KBM-7 (cell line): ENCODE measurements around the gene MMP10.
A peak's percentile ranks its signal among the peaks of the same experiment; 100 is the strongest.

Experiments
- DNase-seq: peaks from one replicate; pipeline ENCODE4 v3.0.0-alpha.2; 2015
- in situ Hi-C: fragments of 300-500 bp; cut with MboI; formaldehyde crosslinking; loops from 2 replicates; pipeline ENCODE4 v1.14.3; 2020; ENCODE audit warnings: low sequenced_read_pairs, low pct_unique_long_range_greater_than_20kb, mixed read lengths

Gene MMP10

DNA sequence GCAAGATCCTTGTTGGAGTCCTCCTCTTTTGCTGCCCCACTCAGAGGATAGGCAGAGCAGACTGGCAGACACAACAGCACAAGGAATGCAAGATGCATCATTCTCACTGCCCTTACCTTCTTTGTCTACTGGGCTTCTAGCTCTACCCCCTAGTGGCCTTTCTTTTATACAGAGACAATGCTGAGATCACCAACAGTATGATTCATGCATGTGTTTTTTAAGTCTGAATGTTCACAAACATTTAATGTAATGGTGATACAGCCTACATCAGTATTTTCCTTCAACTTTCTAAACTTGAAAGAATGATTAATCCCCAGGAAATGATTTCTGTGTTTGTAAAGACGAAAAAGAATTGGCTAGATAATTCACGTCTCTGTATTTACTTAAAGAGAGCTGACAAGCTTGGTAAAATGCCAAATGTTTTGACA lies at the start of gene MMP10:
Gene MMP10 (minus strand): TSS at position 138 of the 428 bp plus-strand sequence. CDS start 37 bp downstream, at position 101.
- in situ Hi-C loops, result no loop called here

GRCh38 chr11:102829316-102830000 lies 49.0 kb upstream of the MMP10 start:
- DNase-seq, result no peak
- in situ Hi-C loops, result no loop called here

More for the DNA sequence above, at the start of gene MMP10:
- no peak for DNase-seq

- in situ Hi-C loops, result no loop called here
Measured at GRCh38 chr11:102824556-102824955, 44.1 kb upstream of the MMP10 start.

DNA sequence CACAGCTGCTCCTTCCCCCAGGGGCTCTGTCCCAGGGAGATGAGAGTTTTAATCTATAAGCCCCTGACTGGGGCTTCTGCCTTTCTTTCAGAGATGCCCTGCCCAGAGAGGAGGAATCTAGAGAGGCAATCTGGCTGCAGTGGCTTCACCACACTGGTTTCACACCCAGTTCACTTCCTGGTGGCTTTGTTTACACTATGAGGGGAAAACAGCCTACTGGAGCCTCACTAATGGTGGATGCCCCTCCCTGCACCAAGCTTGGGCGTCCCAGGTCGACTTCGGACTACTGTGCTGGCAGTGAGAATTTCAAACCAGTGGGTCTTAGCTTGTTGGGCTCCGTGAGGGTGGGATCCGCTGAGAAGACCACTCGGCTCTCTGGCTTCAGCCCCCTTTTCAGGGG lies 39.1 kb upstream of the MMP10 start:
- in situ Hi-C loops, result no loop called here
- no peak for DNase-seq

More at GRCh38 chr11:102824556-102824955, 44.1 kb upstream of the MMP10 start:
- no peak for DNase-seq

GRCh38 chr11:102813484-102813883 lies 33.1 kb upstream of the MMP10 start:
- no peak for DNase-seq
- in situ Hi-C loops, result no loop called here

GRCh38 chr11:102812188-102812587 lies 31.8 kb upstream of the MMP10 start:
- in situ Hi-C loops, result no loop called here
- no peak for DNase-seq

DNA sequence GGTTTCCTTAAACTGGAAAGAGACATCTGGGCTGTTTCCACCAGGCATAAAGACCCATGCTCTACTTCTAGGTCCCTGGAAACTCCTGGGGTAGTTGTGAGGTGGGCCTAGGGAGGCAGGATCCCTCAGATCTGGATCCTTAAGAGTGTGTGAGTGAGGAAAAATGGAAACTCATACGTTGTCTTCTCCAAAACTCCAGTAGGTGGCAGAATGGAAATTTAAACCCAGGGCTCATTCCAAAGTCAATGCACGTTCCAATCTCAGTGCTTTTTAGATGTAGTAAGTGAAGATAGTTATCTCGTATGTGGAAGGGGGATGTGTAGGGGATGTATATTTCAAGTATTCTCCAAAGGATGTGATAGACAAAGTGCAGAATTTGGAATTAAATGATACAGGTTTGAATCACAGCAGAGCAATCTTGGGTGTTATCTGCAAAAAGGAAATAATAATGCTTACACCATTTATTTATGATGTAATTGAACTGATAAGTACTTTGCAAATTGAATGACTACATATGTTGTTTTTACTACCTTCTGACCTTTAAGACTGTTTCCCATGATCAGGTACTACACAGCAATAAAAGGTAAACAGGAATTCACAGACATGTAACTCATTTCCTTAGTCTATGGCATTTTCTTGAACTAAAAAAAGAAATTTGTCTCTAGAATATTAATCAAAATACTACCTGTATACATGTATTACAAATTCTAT lies 30.7 kb upstream of the MMP10 start:
- DNase-seq, result peak; percentile 24
- in situ Hi-C loops, result no loop called here

DNA sequence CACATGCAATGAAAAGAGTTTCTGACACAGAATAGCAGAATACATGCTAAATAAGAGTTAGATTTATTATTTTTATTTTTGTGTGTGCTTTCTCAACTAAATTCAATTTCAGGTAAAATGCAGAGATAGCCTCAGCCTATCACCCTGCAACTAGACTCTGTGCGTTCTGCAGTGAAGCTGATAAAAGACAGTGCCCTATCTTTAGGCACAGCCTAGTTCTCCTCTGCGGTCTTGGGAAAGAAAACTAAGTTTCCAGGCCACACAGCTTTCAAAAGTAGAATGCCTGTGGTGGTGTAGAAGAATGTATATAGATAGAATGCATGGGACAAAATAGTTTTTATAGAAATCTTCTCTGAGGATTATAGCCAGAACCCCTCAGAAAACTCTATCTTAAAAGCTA lies 29.5 kb upstream of the MMP10 start:
- no peak for DNase-seq
- in situ Hi-C loops, result no loop called here

DNA sequence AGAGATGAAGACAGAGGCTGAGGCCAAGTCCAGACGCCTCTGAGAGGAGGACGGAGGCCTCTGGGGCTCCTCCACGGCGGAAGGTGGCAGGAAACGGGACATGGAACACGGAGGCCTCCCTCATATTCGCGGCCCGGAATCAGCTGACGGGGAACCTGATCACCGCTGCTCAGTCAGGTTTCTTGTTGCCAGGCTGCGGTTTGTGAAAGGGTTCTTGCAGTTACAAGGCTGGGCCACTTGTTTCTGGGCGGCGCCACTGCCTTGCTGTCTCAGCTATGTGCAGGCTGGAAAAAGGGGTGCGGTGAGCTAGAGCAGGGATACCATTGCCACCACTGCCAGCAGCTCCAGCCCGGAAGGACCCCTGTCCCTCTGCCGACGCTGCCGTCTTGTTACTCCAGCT lies 27.5 kb upstream of the MMP10 start:
- in situ Hi-C loops, result no loop called here

GRCh38 chr11:102806296-102806695 lies 25.9 kb upstream of the MMP10 start:
- DNase-seq, result no peak
- in situ Hi-C loops, result no loop called here

More for the DNA sequence above, 27.5 kb upstream of the MMP10 start:
- no peak for DNase-seq

GRCh38 chr11:102802341-102802740 lies 21.9 kb upstream of the MMP10 start:
- in situ Hi-C loops, result no loop called here
- no peak for DNase-seq

DNA sequence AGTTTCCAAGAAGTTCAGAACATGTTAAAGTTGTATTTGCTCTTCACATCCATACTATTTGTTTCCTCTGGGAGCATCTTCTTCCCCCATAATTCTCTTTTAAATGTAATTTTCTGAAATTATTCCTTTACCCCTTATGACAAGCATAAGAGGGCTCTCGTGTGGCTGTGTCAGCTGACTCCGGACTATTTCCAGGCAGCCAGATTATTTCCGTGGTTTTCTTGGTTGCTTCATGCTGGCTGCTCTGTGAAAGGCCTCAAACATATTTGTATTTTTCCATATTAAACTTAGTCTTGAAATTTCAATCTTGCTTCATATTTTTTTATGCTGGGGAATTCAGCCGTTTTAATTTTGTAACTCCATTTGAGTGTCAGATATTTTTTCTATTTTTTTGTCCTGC lies 20.3 kb upstream of the MMP10 start:
- no peak for DNase-seq
- in situ Hi-C loops, result no loop called here

- in situ Hi-C loops, result no loop called here
- DNase-seq, result no peak
Measured at GRCh38 chr11:102799681-102800340, 19.4 kb upstream of the MMP10 start.

DNA sequence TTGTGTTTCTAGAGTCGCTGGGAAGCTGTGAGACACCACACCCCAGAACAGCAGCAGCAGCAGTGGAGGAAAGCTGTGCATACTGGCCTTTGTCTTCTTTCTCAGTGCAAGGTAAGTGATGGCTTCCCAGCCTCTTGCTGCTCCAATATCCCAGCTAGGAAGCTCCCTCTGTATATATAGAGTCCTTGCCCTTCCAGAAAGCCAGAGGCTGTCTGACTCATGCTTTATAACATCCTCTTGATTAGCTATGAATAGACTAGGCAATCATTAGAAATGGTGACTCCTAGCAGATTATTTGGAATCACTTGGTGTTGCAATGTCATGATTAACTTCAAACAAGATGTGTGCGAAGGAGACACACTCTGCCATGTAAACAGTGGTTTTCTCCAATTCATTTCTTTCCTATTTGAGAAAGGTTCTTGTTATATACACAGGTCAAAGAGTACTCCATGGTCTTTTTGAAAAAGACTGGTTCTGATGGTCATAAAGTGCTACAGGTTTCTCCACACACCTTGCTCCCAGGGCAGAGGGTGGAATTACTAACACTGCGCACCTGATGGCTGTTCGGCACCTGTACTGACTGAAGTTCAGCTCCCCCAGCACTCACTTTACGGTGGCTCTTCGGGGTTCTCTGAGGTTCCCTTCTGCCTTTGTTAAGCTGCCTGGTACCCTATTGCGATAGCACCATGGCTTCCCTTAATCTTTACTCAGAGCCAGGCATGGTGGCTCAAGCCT lies 17.8 kb upstream of the MMP10 start, which contains the start of gene MMP1:
Gene MMP1 (minus strand): TSS at position 149 of the 735 bp plus-strand sequence. CDS start 68 bp downstream, at position 81.
- no peak for DNase-seq
- in situ Hi-C loops, result no loop called here

GRCh38 chr11:102794382-102794781 lies 14.0 kb upstream of the MMP10 start:
- peak; percentile 28 for DNase-seq
- in situ Hi-C loops, result no loop called here

DNA sequence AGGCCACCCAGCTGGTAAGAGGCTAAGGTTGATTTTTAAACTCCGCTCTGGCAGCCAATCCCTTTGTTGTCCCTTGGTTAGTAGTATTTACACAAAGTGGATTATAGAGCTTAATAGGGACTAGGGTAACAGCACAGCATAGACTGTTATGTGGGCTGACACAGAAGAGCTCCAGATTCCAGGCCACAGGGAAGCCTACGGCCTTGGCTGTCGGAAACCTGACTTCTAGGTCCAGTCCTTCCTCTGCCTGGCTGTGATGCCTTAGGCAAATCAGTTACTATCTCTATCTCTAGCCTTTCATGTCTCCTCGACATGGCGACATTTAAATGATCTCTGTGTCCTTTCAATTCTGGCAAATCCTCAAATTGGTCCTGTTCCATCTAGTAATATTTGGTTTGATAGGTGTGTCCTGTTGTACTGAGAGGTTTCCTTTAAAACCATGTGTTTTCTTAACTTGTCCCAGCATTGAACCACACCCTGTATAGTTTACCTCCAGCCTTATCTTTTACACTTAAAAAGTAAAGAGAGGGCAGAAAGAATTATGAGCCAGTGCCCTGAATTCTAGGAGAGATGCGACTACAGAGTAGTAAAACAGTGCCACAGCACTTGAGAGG lies 13.4 kb upstream of the MMP10 start:
- DNase-seq, result no peak
- in situ Hi-C loops, result no loop called here

GRCh38 chr11:102792604-102793003 lies 12.2 kb upstream of the MMP10 start:
- DNase-seq, result no peak
- in situ Hi-C loops, result no loop called here

- in situ Hi-C loops, result no loop called here
- no peak for DNase-seq
Measured at GRCh38 chr11:102791271-102792036, 11.0 kb upstream of the MMP10 start.
